Measurements from ENCODE around the gene TRIL.

Gene TRIL

GRCh38 chr7:28939844-28940544, 18.1 kb downstream of the TRIL start:
- no peak for DNase-seq

GRCh38 chr7:28939367-28939766, 18.8 kb downstream of the TRIL start:
- DNase-seq = no peak

- DNase-seq = no peak
Measured at GRCh38 chr7:28937619-28938018, 20.5 kb downstream of the TRIL start.

- DNase-seq = no peak
Measured at GRCh38 chr7:28937103-28937502, 21.0 kb downstream of the TRIL start.

GRCh38 chr7:28933846-28934320, 24.2 kb downstream of the TRIL start:
- DNase-seq = no peak

GRCh38 chr7:28931565-28931964, 26.6 kb downstream of the TRIL start:
- DNase-seq = no peak

- DNase-seq = peak; percentile 42
Measured at GRCh38 chr7:28926871-28927597, 31.1 kb downstream of the TRIL start.

- no peak for DNase-seq
Measured at GRCh38 chr7:28922624-28923331, 35.4 kb downstream of the TRIL start.

- DNase-seq = no peak
Measured at GRCh38 chr7:28921822-28922221, 36.3 kb downstream of the TRIL start.

GRCh38 chr7:28920424-28920823, 37.7 kb downstream of the TRIL start:
- DNase-seq = no peak

- DNase-seq = no peak
Measured at GRCh38 chr7:28919510-28919909, 38.6 kb downstream of the TRIL start.

GRCh38 chr7:28908775-28909174, 49.4 kb downstream of the TRIL start:
- no peak for DNase-seq

- DNase-seq = no peak
Measured at GRCh38 chr7:28905464-28905863, 52.7 kb downstream of the TRIL start.

GRCh38 chr7:28904578-28905048, 53.5 kb downstream of the TRIL start:
- DNase-seq = no peak

GRCh38 chr7:28903730-28904577, 54.2 kb downstream of the TRIL start:
- DNase-seq = no peak

All from SIG-M5 (cell line).